SK-N-SH treated with all-trans-retinoic acid at 6 μM for 48 hours (cell line): Measurements from ENCODE around the gene ITPRIPL2.

ENCODE experiments used
- ATAC-seq: fragments of 200-7000 bp; cut with Tn5 transposase; 3 replicates; pipeline ENCODE4 v1.9.1; 2020; ENCODE audit warnings: mild to moderate bottlenecking, moderate library complexity
- BACH2 ChIP-seq: fragments of 250-450 bp; sonication (Bioruptor Pico); IDR thresholded peaks from 2 replicates; pipeline ENCODE4 v1.9.0; 2021; ENCODE audit warnings: mild to moderate bottlenecking, borderline replicate concordance
- CREB5 ChIP-seq: fragments of 250-450 bp; sonication (Bioruptor Pico); IDR thresholded peaks from 2 replicates; pipeline ENCODE4 v1.5.1; 2020; ENCODE audit warnings: low read depth, mild to moderate bottlenecking, moderate library complexity
- CSDC2 ChIP-seq: fragments of 250-450 bp; sonication (Bioruptor Pico); IDR thresholded peaks from 2 replicates; pipeline ENCODE4 v1.5.0; 2020; ENCODE audit warnings: mild to moderate bottlenecking, moderate library complexity
- CSRNP3 ChIP-seq: fragments of 250-450 bp; sonication (Bioruptor Pico); IDR thresholded peaks from 2 replicates; pipeline ENCODE4 v1.5.1; 2021; ENCODE audit warnings: mild to moderate bottlenecking, moderate library complexity
- ESRRG ChIP-seq: fragments of 250-450 bp; sonication (Bioruptor Pico); IDR thresholded peaks from 2 replicates; pipeline ENCODE4 v1.6.1; 2021; ENCODE audit warnings: mild to moderate bottlenecking
- GLIS3 ChIP-seq: fragments of 250-450 bp; sonication (Bioruptor Pico); IDR thresholded peaks from 2 replicates; pipeline ENCODE4 v1.5.0; 2020; ENCODE audit warnings: mild to moderate bottlenecking, moderate library complexity
- ISL1 ChIP-seq: fragments of 250-450 bp; sonication (Bioruptor Pico); IDR thresholded peaks from 2 replicates; pipeline ENCODE4 v2.1.2; 2022; ENCODE audit warnings: mild to moderate bottlenecking, moderate library complexity
- PATZ1 ChIP-seq: fragments of 250-450 bp; sonication (Bioruptor Pico); IDR thresholded peaks from 2 replicates; pipeline ENCODE4 v1.8.0; 2020; ENCODE audit warnings: mild to moderate bottlenecking, moderate library complexity, borderline replicate concordance
- POU6F1 ChIP-seq: fragments of 250-450 bp; sonication (Bioruptor Pico); IDR thresholded peaks from 2 replicates; pipeline ENCODE4 v1.8.0; 2021; ENCODE audit warnings: low read depth, mild to moderate bottlenecking, moderate library complexity, borderline replicate concordance
- PPARA ChIP-seq: fragments of 250-450 bp; sonication (Bioruptor Pico); IDR thresholded peaks from 2 replicates; pipeline ENCODE4 v1.5.0; 2020; ENCODE audit warnings: mild to moderate bottlenecking, borderline replicate concordance
- RARB ChIP-seq: fragments of 250-450 bp; sonication (Bioruptor Pico); IDR thresholded peaks from 2 replicates; pipeline ENCODE4 v1.8.0; 2021; ENCODE audit warnings: mild to moderate bottlenecking, moderate library complexity
- SNAI2 ChIP-seq: fragments of 250-450 bp; sonication (Bioruptor Pico); IDR thresholded peaks from 2 replicates; pipeline ENCODE4 v1.5.0; 2020; ENCODE audit warnings: mild to moderate bottlenecking, moderate library complexity
- TCF4 ChIP-seq: fragments of 250-450 bp; sonication (Bioruptor Pico); IDR thresholded peaks from 2 replicates; pipeline ENCODE4 v1.8.0; 2021; ENCODE audit warnings: mild to moderate bottlenecking, moderate library complexity, borderline replicate concordance
- TOX ChIP-seq: fragments of 250-450 bp; sonication (Bioruptor Pico); IDR thresholded peaks from 2 replicates; pipeline ENCODE4 v1.8.0; 2021; ENCODE audit warnings: mild to moderate bottlenecking, moderate library complexity, borderline replicate concordance
- ZC3H10 ChIP-seq: fragments of 250-450 bp; sonication (Bioruptor Pico); IDR thresholded peaks from 2 replicates; pipeline ENCODE4 v1.5.1; 2021; ENCODE audit warnings: mild to moderate bottlenecking, moderate library complexity
- ZFP3 ChIP-seq: fragments of 250-450 bp; sonication (Bioruptor Pico); IDR thresholded peaks from 2 replicates; pipeline ENCODE4 v1.5.0; 2020; ENCODE audit warnings: mild to moderate bottlenecking, moderate library complexity
- ZFP30 ChIP-seq: fragments of 450-650 bp; formaldehyde crosslinking; IDR thresholded peaks from 2 replicates; pipeline ENCODE4 v1.5.0; 2022; ENCODE audit warnings: mild to moderate bottlenecking, moderate library complexity
- ZNF565 ChIP-seq: fragments of 450-650 bp; formaldehyde crosslinking; conservative IDR thresholded peaks from 2 replicates; pipeline ENCODE4 v1.5.0; 2020; ENCODE audit warnings: low read depth, mild to moderate bottlenecking, moderate library complexity
- ZNF70 ChIP-seq: fragments of 450-650 bp; formaldehyde crosslinking; IDR thresholded peaks from 2 replicates; pipeline ENCODE4 v1.5.0; 2020; ENCODE audit warnings: mild to moderate bottlenecking, moderate library complexity
- ZNF8 ChIP-seq: fragments of 450-650 bp; formaldehyde crosslinking; IDR thresholded peaks from 2 replicates; pipeline ENCODE4 v1.5.0; 2020; ENCODE audit warnings: mild to moderate bottlenecking, moderate library complexity

The ITPRIPL2 gene

GRCh38 chr16:19083670-19084069, 30.1 kb upstream of the ITPRIPL2 start:
- ATAC-seq, result no peak
- TF ChIP-seq PPARA (CRISPR knock-in tag), result no peak
- TF ChIP-seq ZC3H10 (CRISPR knock-in tag), result peak; percentile 17; the same call in 1 of the 2 replicates
- peak; percentile 79 for TF ChIP-seq ISL1 (CRISPR knock-in tag)
- peak; percentile 79 for TF ChIP-seq ZNF70 (CRISPR knock-in tag)

GRCh38 chr16:19084139-19084538, 29.6 kb upstream of the ITPRIPL2 start:
- ATAC-seq, result no peak
- TF ChIP-seq CSDC2 (no peak), CSRNP3 (CRISPR knock-in tag) (no peak)

- no peak for ATAC-seq
- no peak for TF ChIP-seq CSDC2
- no peak for TF ChIP-seq TOX (CRISPR knock-in tag)
- TF ChIP-seq ZFP30 (CRISPR knock-in tag), result no peak
- no peak for TF ChIP-seq BACH2 (CRISPR knock-in tag)
- TF ChIP-seq ESRRG (CRISPR knock-in tag), result no peak
- no peak for TF ChIP-seq PATZ1 (CRISPR knock-in tag)
- TF ChIP-seq CREB5 (CRISPR knock-in tag), result no peak
- TF ChIP-seq SNAI2, result no peak
- no peak for TF ChIP-seq ZNF565 (CRISPR knock-in tag)
- TF ChIP-seq ZNF70 (CRISPR knock-in tag), result no peak
- TF ChIP-seq ZFP3, result no peak
- TF ChIP-seq GLIS3 (CRISPR knock-in tag), result no peak
- TF ChIP-seq ZNF8 (CRISPR knock-in tag), result no peak
- no peak for TF ChIP-seq POU6F1 (CRISPR knock-in tag)
- no peak for TF ChIP-seq ISL1 (CRISPR knock-in tag)
- no peak for TF ChIP-seq TCF4
Measured at GRCh38 chr16:19084879-19085278, 28.9 kb upstream of the ITPRIPL2 start.

GRCh38 chr16:19085679-19086200, 28.0 kb upstream of the ITPRIPL2 start:
- no peak for ATAC-seq
- TF ChIP-seq ZNF565 (CRISPR knock-in tag) (no peak), ZFP3 (no peak), ISL1 (CRISPR knock-in tag) (no peak), ZC3H10 (CRISPR knock-in tag) (no peak), RARB (CRISPR knock-in tag) (no peak), ZFP30 (CRISPR knock-in tag) (no peak), PATZ1 (CRISPR knock-in tag) (no peak)
